Measurements from ENCODE around the gene EBF4. TPM values are rescaled to one million over a fixed set of nuclear protein-coding genes. Genes with fewer than 3 reads are reported as not detected.

The EBF4 gene
- total and polyA plus RNA-seq, 2 of the 8 experiments (the other 6 are each of a cell fraction or from before 2014, with no cell fraction given) = 1.2 to 2.9 TPM

DNA sequence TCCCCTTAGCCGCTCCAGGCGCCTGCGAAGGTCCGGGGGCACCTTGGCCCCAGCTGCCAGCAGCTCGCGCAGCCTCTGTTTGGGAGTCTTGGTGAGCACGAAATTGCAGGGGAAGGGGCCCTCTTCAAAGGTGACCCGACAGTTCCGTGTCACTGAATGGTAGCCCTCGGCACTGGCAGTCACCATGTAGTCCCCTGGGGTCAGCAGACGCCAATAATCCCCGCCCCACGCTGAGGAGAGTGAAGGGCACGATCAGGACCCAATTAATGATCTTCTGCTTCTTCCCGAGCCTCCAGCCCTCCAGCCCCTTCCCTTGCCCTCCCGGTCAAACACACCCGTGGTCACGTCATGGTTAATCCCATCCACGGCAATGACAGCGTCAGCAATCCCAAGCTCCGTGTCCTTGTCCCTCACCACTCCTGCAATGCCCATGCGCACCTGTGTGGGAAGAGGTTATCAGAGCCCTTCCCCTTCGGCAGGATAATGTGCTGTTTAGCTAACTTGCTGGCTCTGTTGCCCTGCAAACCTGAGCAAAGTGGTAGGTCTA, 101.7 kb downstream of the EBF4 start:
- Histone ChIP-seq H3K36me3 (ENCODE audit: control insufficient read depth in 2 of 4, insufficient read depth in 4 of 4, low read length in 3 of 4) (peaks cover 11 to 35% (median 20%) of the 10 kb centered on the region in 4 experiments; a peak in 6 of 8 replicates), H2BK15ac (ENCODE audit: low read length) (no peak overlapping the region), H4K20me1 (replicated peaks in 1 of 2; ENCODE audit: control insufficient read depth in 1 of 2, insufficient read depth in 2 of 2, low read length in 2 of 2) (peaks cover 0 to 9% of the 10 kb centered on the region in 2 experiments), H2AK5ac (ENCODE audit: low read depth, low read length) (no peak overlapping the region), H2BK12ac (ENCODE audit: low read depth, low read length) (no peak overlapping the region), H3K27me3 (replicated peaks in 1 of 4; ENCODE audit: control insufficient read depth in 3 of 4, extremely low read depth in 1 of 4, insufficient read depth in 3 of 4, low read length in 3 of 4) (no peaks in the 10 kb centered on the region; a peak in 1 of 7 replicates), H3K9me3 (ENCODE audit: insufficient read depth in 2 of 2, low read depth in 1 of 2, low read length in 1 of 2) (no peaks in the 10 kb centered on the region), H3K4me2 (ENCODE audit: insufficient read depth in 1 of 2, low read depth in 2 of 2, low read length in 2 of 2) (no peak overlapping the region), H4K91ac (replicated peaks; ENCODE audit: insufficient read length, low read length) (no peak overlapping the region), H3K4ac (replicated peaks; ENCODE audit: insufficient read length, low read depth, low read length) (no peak overlapping the region), H3K14ac (ENCODE audit: insufficient read length) (no peak overlapping the region), H4K5ac (ENCODE audit: insufficient read length, low read depth, low read length) (no peak overlapping the region), H2BK120ac (replicated peaks; ENCODE audit: low read depth, low read length) (no peak overlapping the region), H3K79me1 (ENCODE audit: low read depth, low read length) (no peaks in the 10 kb centered on the region), H3K79me2 (ENCODE audit: control insufficient read depth in 1 of 2, insufficient read depth in 2 of 2, low read length in 2 of 2) (no peaks in the 10 kb centered on the region), H3K4me3 (ENCODE audit: extremely low read depth in 1 of 4, insufficient read depth in 2 of 4, low read depth in 3 of 4, low read length in 4 of 4) (no peak overlapping the region), H3K56ac (replicated peaks; ENCODE audit: insufficient read length, low read depth, low read length) (no peak overlapping the region), H3K23ac (ENCODE audit: insufficient read length) (no peak overlapping the region), H3K9ac (replicated peaks in 1 of 4; ENCODE audit: extremely low read depth in 1 of 4, low read depth in 3 of 4, low read length in 3 of 4) (no peak overlapping the region), H3K18ac (ENCODE audit: extremely low read depth, low read length) (no peak overlapping the region), H4K8ac (ENCODE audit: extremely low read depth, insufficient read depth, low read length) (no peak overlapping the region; the same call in 1 of the 2 replicates), H3K23me2 (ENCODE audit: low read depth, low read length) (no peaks in the 10 kb centered on the region), H2BK5ac (ENCODE audit: low read depth, low read length) (no peak overlapping the region), H3K27ac (ENCODE audit: low read depth, low read length) (no peak overlapping the region), H2AFZ (ENCODE audit: low read length) (no peak overlapping the region), H2BK20ac (ENCODE audit: low read length) (no peak overlapping the region), H3K4me1 (replicated peaks in 1 of 4; ENCODE audit: control insufficient read depth in 3 of 4, insufficient read depth in 4 of 4, low read length in 3 of 4) (peaks cover 0 to 5% (median 2%) of the 10 kb centered on the region in 4 experiments; a peak in 5 of 7 replicates)
- CTCF ChIA-PET (ENCODE audit: partially characterized antibody) = interaction anchor here (0.8 to 2.8 kb wide), 3 partner anchors 14 to 206 kb away, joined by 3 to 18 read pairs (median 4); no protein-coding TSS in a partner anchor
- WGBS, 2 experiments (ENCODE audit: extremely low coverage in 1 of 2, insufficient coverage in 1 of 2, insufficient read length in 1 of 2, insufficient replicate concordance in 2 of 2, low coverage in 1 of 2, low lambda C conversion rate in 2 of 2, missing lambda C conversion rate in 1 of 2) = 94% methylated on average over 23 of the region's 23 CpGs; no CpG with 5 or more reads in 1 of the 2 experiments
- no peak for TF ChIP-seq RFX5 (IDR thresholded peaks at IDR 0.05; ENCODE audit: borderline replicate concordance, low read depth, low read length)
- no peak for TF ChIP-seq TCF12 (IDR thresholded peaks at IDR 0.05; ENCODE audit: low read depth, low read length)
- TF ChIP-seq ZNF274 (IDR thresholded peaks at IDR 0.05; ENCODE audit: borderline replicate concordance, extremely low read depth, low read length) = no peak
- TF ChIP-seq TAF7 (optimal IDR thresholded peaks at IDR 0.05; ENCODE audit: borderline replicate concordance, low read depth, low read length) = no peak
- TF ChIP-seq MAX (IDR thresholded peaks at IDR 0.05) = no peak
- TF ChIP-seq SP2 (IDR thresholded peaks at IDR 0.05; ENCODE audit: low read length) = no peak
- TF ChIP-seq RAD21 (IDR thresholded peaks at IDR 0.05 in 1 of 2, conservative IDR thresholded peaks at IDR 0.05 in 1 of 2; ENCODE audit: low read depth in 2 of 2, low read length in 2 of 2) = no peak
- no peak for TF ChIP-seq KDM1A (IDR thresholded peaks at IDR 0.05; ENCODE audit: borderline replicate concordance, low read length)
- no peak for TF ChIP-seq CBX8 (IDR thresholded peaks at IDR 0.05; ENCODE audit: borderline replicate concordance, low read depth, low read length)
- TF ChIP-seq ATF2 (IDR thresholded peaks at IDR 0.05; ENCODE audit: low read length) = no peak
- POLR2A ChIA-PET (ENCODE audit: partially characterized antibody) = interaction anchor here (0.9 to 1.6 kb wide), 4 partner anchors 8 to 77 kb away, joined by 3 to 4 read pairs (median 3); no protein-coding TSS in a partner anchor
- FAIRE-seq = no peak
- no peak for DNase-seq (ENCODE audit: low read depth in 1 of 2, low spot score in 2 of 2)

Data from H1 (cell line).